COR-L47 (cell line): ENCODE results near the gene TMEM140.
"Not testable (repeated sequence)": the region's sequence is repeated elsewhere in the genome, so short reads cannot be mapped to it uniquely, and the experiment has no call there.

Source experiments
- DNase-seq: peaks from one replicate; lab custom pipeline; 2025; lab: John Stamatoyannopoulos, UW

The TMEM140 gene

DNA sequence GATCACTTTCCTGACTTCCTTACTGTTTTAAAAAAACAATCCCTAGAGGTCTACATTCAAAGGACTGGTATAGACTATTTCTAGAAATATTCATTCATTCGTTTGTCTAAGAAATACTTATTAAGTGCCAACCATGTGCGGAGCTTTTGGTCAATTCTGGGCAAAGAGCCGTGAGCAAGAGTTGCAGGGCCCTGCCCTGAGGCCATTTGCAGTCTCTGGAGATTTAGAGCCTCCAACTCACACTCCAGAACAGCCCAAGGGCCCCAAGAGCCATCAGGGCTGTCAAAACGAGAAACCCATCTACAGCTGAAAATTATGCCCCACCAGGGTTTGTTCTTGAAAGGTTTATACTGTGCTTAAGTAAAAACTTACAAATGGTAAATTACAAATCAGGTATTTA is 47.3 kb downstream of the TMEM140 start:
- DNase-seq: no peak

GRCh38 chr7:135195968-135196629 is 48.2 kb downstream of the TMEM140 start:
- no peak for DNase-seq

GRCh38 chr7:135197343-135197742 is 49.5 kb downstream of the TMEM140 start:
- no peak for DNase-seq

DNA sequence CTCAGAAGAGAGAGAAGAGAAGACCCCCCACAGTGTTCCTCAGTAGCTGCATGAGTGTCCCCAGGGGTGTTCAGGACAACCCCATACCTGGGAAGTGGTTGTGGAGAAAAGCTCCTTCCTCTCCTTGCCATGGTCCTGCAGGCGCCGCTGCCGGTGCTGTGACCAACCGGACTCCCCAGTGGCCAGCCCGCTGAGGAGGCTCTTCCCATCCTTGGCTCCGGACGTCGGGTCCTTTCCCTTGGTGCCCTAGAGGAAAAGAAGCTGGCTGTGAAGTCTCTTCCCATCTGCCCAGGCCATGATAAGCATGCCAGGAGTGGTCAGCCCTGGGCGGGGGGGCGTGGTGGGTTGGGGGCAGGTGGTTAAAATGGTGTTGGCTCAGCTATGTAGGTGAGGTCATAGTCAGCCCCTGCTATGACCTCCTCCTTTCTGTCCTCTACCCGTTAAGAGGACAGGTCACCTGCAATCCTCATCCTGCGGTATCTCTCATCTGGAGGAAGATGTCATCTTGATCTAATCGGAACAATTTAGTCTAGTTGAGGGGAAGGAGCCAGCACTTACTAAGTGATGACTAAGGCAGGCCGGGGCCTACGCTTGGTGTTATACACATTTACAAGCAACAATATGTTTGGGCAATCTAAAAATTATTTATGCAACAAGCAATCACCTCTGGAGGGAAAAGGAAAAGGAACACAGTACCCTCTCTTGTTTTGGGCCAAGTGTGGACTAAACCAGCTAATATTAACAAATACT is 50.2 kb downstream of the TMEM140 start:
- no peak for DNase-seq

- DNase-seq: no peak
Observed at GRCh38 chr7:135199439-135199838, 51.6 kb downstream of the TMEM140 start.

- peak; percentile 57 for DNase-seq
Observed at GRCh38 chr7:135200821-135201331, 53.0 kb downstream of the TMEM140 start.

DNA sequence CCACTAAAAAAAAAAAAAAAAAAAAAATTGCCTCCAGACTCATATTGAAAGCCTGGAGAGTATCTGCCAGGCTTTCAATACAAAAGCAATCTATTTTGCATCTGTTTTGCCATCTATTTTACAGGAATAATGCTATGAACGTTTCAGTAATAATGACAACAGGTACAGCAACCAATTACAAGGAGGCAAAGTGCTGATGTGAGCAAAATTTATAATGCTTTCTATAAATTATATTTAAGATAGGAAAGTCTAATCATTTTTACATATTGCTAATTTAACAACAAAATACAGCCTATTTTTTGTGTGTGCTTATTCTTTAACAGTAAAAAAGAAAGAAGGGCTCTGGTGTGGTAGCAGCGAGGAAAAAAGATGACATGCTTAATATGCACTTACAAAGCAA is 53.5 kb downstream of the TMEM140 start:
- no peak for DNase-seq

- DNase-seq: no peak
Observed at GRCh38 chr7:135204341-135204749, 56.5 kb downstream of the TMEM140 start.

GRCh38 chr7:135204876-135205275 is 57.0 kb downstream of the TMEM140 start:
- no peak for DNase-seq

DNA sequence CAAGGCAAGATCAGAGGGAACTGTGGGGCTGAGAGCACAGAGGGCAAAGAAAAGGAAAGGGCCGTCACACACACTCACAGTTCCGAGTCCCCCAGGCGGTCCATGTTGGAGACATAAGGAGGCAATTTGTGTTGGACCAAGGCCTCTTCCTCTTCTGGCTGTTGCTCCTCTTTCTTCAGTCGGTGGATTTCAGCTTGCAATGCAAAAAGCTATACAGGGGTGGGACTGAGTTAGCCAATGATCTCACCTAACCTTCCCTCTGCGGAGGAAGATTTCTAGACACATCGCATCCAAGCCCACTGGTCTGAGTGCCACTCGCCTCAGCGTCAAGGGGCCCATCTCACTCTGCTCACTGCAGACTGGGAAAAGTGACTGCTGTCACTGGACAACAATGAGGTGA is 58.0 kb downstream of the TMEM140 start:
- no peak for DNase-seq

DNA sequence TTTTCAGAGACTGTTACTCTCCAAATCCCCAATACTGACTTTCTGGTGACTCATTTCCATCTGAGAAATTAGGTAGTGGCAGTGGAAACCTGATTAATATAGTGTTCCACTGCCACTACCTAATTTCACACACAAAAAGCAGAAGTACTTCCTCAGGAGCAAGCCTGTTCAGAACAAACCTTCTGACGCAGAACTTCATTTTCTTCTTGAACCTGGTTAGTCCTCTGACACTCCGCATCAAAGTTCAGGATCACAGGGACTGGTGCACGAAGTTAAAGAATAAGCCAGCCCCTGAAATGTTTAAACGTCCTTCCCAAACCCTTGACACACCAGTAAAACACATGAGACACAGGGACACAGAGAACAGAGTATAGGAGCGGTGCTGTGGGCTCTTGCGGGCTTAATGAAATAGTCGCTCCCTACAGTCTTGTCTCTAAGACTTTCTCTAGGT is 59.1 kb downstream of the TMEM140 start:
- DNase-seq: no peak

GRCh38 chr7:135207406-135208101 is 59.7 kb downstream of the TMEM140 start:
- DNase-seq: no peak

GRCh38 chr7:135208102-135208793 is 60.4 kb downstream of the TMEM140 start:
- DNase-seq: no peak

GRCh38 chr7:135209225-135209834 is 61.5 kb downstream of the TMEM140 start:
- DNase-seq: no peak

GRCh38 chr7:135210888-135211178 is 63.0 kb downstream of the TMEM140 start:
- DNase-seq: no peak

DNA sequence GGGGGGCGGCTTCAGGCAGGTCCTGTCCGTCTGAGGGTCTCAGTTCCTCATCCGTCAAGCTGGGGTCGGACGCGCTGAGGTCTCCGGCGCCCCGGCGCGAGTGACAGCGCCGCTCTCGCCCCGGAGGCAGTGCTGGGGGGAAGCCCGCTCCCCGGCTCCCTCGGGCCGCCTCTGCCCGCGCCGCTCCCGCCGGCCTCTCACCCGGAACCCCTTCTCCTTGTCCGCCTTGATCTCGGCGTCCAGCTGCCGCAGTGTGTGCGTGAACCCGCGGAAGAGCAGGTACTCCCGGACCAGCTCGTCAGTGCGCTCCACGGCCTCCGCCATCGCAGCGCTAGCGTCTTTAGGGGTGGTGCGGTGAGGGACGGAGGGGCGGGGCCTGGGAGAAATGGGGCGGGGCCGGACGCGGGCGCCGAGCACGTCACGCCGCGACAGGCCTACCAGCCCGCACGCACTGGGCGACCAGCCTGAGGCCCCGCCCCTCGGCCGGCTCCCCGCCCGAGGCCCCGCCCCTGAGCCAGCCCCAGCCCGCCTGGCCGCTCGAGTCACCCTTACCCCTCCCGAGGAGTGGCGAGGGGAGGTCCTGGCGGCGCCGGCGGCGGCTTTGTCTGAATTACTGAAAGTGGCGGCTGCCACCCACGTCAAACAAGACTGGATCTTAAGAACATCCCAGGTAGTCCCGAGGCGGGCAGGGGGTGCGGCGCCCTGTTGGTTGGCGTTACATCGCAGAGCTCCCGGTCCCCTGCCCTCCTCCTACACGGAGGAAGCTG is 63.5 kb downstream of the TMEM140 start, which contains the start of gene WDR91:
WDR91 (minus strand) TSS at position 348 of the 767 bp plus-strand sequence; CDS start at position 324, 24 bp downstream.
- peak; percentile 90 for DNase-seq

- not testable (repeated sequence) for DNase-seq
Observed at GRCh38 chr7:135211946-135212685, 64.2 kb downstream of the TMEM140 start.

GRCh38 chr7:135213831-135214230 is 66.0 kb downstream of the TMEM140 start:
- DNase-seq: no peak

DNA sequence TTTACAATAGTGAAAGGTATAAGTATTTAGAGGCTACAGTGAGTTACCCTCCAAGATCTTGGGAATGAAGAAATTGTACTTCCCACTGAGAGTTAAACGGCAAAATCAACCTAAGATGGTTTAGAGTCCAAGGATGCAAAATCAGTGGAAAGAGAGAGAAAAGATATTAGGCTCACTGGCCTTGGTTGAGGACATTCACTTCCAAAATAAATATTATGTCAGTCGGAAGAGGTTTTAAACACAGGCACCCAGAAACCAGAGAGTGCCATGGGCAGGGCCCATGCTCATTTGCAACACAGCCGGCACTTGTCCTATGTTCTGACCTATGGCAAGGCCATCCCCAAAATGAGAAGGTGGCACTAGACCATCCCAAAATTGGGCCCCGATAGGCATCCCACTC is 67.3 kb downstream of the TMEM140 start:
- DNase-seq: no peak

DNA sequence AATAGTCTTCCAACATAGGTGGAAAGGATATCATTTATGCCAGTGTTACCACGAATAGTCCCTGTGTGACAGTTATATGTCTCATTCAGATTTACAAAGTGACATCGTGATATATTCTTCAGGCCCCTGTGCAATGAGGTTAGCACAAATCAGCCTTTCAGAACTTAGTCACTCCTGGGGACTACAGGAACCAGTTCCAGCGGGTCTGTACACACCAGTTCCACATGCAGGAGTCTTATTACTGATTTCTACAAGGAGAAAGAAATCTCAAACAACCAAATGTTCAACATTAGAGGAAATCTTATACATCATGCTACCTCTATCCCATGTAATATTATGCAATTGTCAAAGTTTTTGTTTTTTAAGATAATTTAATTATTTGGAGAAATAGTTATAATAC is 67.8 kb downstream of the TMEM140 start:
- DNase-seq: no peak
